Measurements from ENCODE around the gene SP140. TPM values are rescaled to one million over a fixed set of nuclear protein-coding genes. Genes with fewer than 3 reads are reported as not detected.

The SP140 gene
- total and polyA plus RNA-seq, 2 of the 13 experiments (the other 11 are each of a cell fraction or from before 2014, with no cell fraction given), result 0.57 to 0.80 TPM

GRCh38 chr2:230326453-230327417 lies 101.2 kb downstream of the SP140 start, which contains the start of gene SP140L (continued):
- TF ChIP-seq, protein P1, sequence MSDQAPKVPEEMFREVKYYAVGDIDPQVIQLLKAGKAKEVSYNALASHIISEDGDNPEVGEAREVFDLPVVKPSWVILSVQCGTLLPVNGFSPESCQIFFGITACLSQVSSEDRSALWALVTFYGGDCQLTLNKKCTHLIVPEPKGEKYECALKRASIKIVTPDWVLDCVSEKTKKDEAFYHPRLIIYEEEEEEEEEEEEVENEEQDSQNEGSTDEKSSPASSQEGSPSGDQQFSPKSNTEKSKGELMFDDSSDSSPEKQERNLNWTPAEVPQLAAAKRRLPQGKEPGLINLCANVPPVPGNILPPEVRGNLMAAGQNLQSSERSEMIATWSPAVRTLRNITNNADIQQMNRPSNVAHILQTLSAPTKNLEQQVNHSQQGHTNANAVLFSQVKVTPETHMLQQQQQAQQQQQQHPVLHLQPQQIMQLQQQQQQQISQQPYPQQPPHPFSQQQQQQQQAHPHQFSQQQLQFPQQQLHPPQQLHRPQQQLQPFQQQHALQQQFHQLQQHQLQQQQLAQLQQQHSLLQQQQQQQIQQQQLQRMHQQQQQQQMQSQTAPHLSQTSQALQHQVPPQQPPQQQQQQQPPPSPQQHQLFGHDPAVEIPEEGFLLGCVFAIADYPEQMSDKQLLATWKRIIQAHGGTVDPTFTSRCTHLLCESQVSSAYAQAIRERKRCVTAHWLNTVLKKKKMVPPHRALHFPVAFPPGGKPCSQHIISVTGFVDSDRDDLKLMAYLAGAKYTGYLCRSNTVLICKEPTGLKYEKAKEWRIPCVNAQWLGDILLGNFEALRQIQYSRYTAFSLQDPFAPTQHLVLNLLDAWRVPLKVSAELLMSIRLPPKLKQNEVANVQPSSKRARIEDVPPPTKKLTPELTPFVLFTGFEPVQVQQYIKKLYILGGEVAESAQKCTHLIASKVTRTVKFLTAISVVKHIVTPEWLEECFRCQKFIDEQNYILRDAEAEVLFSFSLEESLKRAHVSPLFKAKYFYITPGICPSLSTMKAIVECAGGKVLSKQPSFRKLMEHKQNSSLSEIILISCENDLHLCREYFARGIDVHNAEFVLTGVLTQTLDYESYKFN (CRISPR knock-in tag; conservative IDR thresholded peaks at IDR 0.05), result 0 out of 2 replicates have a peak, but pooled peaks have one; percentile 24
- no peak for TF ChIP-seq ZNF577 (CRISPR knock-in tag; IDR thresholded peaks at IDR 0.05; ENCODE audit: borderline replicate concordance, low read depth)
- no peak for TF ChIP-seq DZIP1 (CRISPR knock-in tag; IDR thresholded peaks at IDR 0.05)
- TF ChIP-seq MBD4 (IDR thresholded peaks at IDR 0.05; ENCODE audit: borderline replicate concordance, low read length), result 0 out of 2 replicates have a peak, but pooled peaks have one; percentile 38
- TF ChIP-seq ZNF556 (CRISPR knock-in tag; IDR thresholded peaks at IDR 0.05; ENCODE audit: borderline replicate concordance), result 0 out of 2 replicates have a peak, but pooled peaks have one; percentile 41
- TF ChIP-seq RORA (CRISPR knock-in tag; IDR thresholded peaks at IDR 0.05), result no peak
- TF ChIP-seq PHF21A (CRISPR knock-in tag; IDR thresholded peaks at IDR 0.05), result peak; percentile 52; the same call in 1 of the 2 replicates
- TF ChIP-seq ZNF354B (CRISPR knock-in tag; IDR thresholded peaks at IDR 0.05), result no peak
- 0 out of 2 replicates have a peak, but pooled peaks have one; percentile 13 for TF ChIP-seq STAG1 (CRISPR knock-in tag; IDR thresholded peaks at IDR 0.05)
- TF ChIP-seq, protein P2, sequence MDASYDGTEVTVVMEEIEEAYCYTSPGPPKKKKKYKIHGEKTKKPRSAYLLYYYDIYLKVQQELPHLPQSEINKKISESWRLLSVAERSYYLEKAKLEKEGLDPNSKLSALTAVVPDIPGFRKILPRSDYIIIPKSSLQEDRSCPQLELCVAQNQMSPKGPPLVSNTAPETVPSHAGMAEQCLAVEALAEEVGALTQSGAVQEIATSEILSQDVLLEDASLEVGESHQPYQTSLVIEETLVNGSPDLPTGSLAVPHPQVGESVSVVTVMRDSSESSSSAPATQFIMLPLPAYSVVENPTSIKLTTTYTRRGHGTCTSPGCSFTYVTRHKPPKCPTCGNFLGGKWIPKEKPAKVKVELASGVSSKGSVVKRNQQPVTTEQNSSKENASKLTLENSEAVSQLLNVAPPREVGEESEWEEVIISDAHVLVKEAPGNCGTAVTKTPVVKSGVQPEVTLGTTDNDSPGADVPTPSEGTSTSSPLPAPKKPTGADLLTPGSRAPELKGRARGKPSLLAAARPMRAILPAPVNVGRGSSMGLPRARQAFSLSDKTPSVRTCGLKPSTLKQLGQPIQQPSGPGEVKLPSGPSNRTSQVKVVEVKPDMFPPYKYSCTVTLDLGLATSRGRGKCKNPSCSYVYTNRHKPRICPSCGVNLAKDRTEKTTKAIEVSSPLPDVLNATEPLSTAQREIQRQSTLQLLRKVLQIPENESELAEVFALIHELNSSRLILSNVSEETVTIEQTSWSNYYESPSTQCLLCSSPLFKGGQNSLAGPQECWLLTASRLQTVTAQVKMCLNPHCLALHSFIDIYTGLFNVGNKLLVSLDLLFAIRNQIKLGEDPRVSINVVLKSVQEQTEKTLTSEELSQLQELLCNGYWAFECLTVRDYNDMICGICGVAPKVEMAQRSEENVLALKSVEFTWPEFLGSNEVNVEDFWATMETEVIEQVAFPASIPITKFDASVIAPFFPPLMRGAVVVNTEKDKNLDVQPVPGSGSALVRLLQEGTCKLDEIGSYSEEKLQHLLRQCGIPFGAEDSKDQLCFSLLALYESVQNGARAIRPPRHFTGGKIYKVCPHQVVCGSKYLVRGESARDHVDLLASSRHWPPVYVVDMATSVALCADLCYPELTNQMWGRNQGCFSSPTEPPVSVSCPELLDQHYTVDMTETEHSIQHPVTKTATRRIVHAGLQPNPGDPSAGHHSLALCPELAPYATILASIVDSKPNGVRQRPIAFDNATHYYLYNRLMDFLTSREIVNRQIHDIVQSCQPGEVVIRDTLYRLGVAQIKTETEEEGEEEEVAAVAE (CRISPR knock-in tag; IDR thresholded peaks at IDR 0.05; ENCODE audit: borderline replicate concordance), result peak; percentile 32; the same call in 1 of the 2 replicates
- TF ChIP-seq SP1 (IDR thresholded peaks at IDR 0.05), result no peak
- peak; percentile 34; the same call in 1 of the 2 replicates for TF ChIP-seq SP1 (CRISPR knock-in tag; IDR thresholded peaks at IDR 0.05)
- no peak for TF ChIP-seq ZNF12 (CRISPR knock-in tag; IDR thresholded peaks at IDR 0.05)
- TF ChIP-seq, protein P3, sequence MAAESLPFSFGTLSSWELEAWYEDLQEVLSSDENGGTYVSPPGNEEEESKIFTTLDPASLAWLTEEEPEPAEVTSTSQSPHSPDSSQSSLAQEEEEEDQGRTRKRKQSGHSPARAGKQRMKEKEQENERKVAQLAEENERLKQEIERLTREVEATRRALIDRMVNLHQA (CRISPR knock-in tag; IDR thresholded peaks at IDR 0.05), result no peak
